Right lobe of liver (tissue), 4 donors: ENCODE measurements around the gene OPRM1.

Source experiments
- CTCF ChIP-seq, 4 donors: fragments of 200-600 bp in 3 of 4; fragments of 450-650 bp in 1 of 4; IDR thresholded peaks; one replicate each; pipeline versions ENCODE4 v1.5.1 to v1.8.0; 2016 to 2022; ENCODE audit warnings: antibody characterized with exemption in 4 of 4, mild to moderate bottlenecking in 2 of 4
- POLR2A ChIP-seq: fragments of 450-650 bp; IDR thresholded peaks from one replicate; pipeline ENCODE4 v1.6.1; 2017; ENCODE audit warnings: antibody characterized with exemption, mild to moderate bottlenecking
- donor health status: DM: no; HTN: no; CAD: no.
- donor health status: DM: no; HTN: no; CAD: no.
- donor health status: DM: no; HTN: yes; CAD: no.

GRCh38 chr6:154161689-154162088 is 122.6 kb downstream of the OPRM1 start:
- TF ChIP-seq CTCF (IDR thresholded peaks at IDR 0.05), result no peak
- no peak for TF ChIP-seq POLR2A
